HuH-7 (cell line): ENCODE results near the gene ATP2A1.
"Not testable (repeated sequence)": the region's sequence is repeated elsewhere in the genome, so short reads cannot be mapped to it uniquely, and the experiment has no call there.

Experiments used
- DNase-seq: peaks from one replicate; pipeline ENCODE4 v3.0.0; 2011; ENCODE audit warnings: low spot score

ATP2A1 gene

DNA sequence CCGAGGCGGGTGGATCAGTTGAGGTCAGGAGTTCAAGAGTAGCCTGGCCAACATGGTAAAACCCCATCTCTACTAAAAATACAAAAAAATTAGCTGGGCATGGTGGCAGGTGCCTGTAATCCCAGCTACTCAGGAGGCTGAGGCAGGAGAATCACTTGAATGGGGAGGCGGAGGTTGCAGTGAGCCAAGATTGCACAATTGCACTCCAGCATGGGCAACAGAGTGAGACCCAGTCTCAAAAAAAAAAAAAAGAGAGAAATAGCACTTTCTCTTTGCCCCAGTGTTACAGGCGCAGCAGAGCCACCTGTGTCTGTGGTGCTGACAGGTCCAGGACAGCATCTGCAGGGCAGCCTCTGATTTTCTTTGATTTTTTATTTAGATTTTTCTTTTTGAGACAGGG lies 3.3 kb downstream of the ATP2A1 start:
- not testable (repeated sequence) for DNase-seq

DNA sequence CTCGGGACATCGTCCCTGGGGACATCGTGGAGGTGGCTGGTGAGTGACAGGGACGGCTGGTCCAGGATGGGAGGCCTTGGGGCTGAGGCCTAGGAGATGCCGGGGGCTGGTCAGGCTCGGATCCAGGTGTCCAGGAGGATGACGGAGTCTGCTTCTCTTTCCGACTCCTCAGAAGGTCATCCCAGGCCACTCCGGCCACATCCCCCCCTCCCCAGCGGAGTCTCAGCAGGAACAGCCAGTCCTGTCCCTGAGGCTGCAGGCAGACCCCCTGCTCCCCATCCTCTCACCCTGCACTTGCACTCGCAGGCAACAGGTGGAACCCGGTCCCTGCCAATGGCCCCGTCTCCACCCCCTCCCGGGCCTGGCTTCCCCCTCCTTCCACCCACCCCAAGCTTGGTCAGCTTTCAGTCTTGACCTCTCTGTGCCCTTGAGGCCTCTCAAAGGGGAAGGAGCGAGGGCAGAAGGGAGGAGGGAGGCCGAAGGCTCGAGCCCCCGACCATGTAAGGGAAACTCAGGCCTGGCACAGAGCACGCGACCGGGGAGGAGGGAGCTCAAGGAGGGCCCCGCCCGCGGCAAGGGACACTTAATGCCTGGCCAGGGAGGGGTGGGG lies 4.4 kb downstream of the ATP2A1 start:
- DNase-seq, result no peak

DNA sequence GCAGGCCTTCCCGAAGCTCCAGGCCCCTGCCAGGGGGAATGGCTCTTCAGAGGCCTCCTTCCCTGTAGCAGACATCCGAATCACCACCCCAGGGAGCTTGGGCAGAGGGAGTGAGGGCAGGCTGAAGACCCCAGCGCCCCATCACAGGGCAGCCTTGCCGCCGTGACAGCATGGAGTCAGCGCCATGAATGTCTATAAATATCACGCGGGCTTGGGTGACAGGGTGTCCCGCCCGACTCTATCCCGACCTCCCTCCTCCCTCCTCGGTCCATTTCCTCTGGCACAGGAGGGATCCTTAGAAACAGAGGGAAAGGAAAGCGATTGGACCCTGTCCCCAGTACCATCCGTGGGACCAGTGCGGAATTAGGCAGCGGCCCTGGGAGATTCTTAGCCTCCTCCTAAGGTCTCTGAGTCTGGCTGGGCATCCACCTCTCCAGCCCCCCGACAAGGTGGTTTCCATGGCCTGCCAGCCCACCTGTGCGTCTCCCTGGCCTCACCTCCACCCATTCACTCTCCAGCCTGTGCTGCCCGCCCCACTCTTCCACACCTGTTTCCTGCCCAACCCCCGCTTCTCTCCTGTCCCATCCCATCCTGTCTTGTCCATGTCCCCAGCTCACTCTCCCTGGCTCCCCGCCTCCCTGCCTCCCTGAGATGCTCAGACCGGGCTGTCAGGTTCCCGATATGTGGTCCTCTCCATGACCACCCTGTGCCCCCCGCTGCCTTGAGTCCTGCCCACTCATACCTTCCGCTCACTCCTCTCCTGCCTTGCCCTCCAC lies 5.1 kb downstream of the ATP2A1 start:
- no peak for DNase-seq

DNA sequence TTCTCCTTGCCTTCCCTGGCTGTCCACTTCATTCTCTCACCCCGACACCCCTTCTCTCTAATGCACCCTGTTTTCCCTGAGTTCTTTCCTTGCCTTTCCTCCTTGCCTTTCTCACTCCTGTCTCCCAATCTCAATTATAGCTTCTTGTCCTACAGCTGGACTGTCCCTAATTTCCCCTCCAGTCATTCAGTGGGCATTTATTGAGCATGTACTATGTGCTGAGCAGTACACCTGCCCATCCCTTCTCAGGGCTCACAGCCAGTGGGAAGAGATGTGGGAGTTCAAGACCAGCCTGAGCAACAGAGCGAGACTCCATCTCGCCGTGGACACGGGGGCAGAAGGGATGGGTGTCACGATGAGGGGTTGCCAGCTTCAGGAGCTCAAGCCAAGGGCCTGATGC lies 5.8 kb downstream of the ATP2A1 start:
- DNase-seq, result no peak

DNA sequence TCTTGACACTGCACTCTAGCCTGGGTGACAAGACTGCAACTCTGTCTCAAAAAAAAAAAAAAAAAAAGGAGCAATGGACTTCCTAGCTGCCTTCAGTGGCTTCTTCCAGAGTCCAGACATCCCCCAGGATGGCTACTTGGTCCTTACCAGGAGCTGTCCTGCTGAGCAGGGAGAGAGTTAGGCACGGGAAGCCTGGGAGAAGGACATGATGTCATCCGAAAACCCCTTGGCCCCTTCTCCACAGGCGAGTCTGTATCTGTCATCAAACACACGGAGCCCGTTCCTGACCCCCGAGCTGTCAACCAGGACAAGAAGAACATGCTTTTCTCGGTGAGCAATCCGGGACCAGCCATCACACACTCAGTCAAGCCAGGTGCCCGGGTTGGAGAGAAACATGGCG lies 8.7 kb downstream of the ATP2A1 start:
- DNase-seq, result no peak

DNA sequence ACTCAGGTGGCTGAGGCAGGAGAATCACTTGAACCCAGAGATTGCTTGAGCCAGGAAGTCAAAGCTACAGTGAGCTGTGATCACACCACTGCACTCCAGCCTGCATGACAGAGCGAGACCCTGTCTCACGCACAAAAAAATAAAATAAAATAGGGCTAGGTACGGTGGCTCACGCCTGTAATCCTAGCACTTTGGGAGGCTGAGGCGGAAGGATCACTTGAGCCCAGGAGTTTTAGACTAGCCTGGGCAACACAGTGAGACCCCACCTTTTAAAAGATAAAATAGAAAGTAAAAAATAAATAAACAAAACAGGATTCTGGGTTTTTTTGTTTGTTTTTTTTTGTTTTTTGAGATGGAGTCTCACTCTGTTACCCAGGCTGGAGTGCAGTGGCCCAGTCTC lies 12.1 kb downstream of the ATP2A1 start:
- not testable (repeated sequence) for DNase-seq

DNA sequence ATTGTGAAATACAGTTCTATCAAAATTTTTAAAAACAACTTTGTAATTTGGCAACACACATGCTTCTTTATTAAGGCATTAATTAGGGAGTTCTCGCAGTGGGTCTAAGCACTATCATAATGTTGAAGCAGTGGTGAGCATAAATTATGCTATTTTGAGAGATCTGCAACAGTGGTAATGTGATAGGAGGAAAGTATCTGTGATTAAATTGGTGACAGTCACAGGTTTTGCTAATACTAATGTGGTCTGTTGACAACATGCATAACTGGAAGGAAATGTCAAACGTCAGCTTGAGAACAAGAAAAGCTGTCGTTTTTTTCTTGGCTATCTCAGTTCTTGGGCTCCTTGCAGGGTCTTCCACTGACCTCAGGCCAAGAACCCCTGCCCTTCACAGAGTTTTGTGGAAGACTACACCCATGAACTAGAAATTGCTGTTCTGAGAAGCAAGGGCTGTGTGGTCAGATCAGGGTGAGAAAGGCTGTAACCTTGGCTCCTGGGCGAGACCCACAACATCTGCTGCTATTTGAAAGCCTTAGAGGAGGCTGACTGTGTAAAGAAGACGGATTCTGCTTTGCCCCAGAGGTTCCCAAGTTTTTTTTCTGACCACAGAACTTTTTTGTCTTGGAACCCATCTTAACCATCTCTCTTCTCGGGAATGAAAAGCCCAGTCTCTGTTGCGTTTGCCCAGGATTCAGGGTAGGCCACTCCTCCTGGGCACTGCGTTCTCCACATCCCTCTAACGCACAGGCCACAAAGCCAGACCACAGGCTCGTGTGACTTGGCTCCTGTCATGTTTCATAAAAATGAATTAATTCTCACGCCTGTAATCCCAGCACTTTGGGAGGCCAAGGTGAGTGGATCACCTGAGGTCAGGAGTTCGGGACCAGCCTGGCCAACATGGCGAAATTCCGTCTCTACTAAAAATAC lies 13.9 kb downstream of the ATP2A1 start:
- no peak for DNase-seq

DNA sequence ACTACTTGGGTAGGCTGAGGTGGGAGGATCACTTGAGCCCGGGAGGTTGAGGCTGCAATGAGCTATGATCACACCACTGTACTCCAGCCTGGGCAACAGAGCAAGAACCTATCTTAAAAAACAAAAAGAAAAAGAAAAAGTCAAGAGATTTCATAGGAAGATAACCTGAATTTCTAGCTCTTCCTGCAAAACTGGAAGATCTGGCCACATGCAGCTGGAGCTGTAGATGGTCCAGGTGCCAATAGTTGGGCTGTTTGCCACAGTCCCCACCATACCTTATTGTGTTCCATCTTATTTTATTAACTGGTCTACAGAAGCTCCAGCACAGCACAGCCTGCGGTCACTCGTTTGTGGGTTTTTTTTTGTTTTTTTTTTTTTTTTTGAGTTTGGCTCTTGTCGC lies 15.0 kb downstream of the ATP2A1 start:
- no peak for DNase-seq

DNA sequence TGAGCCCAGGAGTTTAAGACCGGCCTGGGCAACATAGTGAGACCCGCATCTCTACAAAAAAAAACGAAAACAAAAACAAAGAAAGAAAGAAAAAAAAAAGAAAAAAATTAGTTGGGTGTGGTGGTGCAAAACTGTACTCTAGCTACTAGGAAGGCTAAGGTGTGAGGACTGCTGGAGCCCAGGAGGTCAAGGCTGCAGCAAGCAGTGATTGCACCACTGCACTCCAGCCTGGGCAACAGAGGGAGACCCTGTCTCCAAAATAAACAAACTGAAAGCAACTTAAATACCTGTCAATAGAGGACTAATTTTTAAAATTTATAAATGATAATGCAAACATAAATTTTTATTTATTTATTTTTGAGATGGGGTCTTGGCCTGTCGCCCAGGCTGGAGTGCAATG lies 17.3 kb downstream of the ATP2A1 start:
- no peak for DNase-seq

DNA sequence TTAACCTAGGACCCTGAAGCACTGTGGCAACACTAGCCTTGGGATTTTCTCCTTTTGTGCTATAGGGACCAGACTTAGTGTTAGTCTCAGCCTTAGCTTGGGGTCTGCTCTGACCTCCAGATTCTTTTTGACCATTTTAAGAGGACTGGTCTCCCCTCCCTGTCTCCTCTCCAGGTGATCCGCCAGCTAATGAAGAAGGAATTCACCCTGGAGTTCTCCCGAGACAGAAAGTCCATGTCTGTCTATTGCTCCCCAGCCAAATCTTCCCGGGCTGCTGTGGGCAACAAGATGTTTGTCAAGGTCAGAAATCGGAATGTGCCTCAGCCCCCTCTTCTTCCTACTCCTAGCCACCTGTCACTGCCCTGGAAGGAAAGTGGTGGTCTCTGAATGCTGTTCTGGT lies 19.5 kb downstream of the ATP2A1 start:
- DNase-seq, result no peak

DNA sequence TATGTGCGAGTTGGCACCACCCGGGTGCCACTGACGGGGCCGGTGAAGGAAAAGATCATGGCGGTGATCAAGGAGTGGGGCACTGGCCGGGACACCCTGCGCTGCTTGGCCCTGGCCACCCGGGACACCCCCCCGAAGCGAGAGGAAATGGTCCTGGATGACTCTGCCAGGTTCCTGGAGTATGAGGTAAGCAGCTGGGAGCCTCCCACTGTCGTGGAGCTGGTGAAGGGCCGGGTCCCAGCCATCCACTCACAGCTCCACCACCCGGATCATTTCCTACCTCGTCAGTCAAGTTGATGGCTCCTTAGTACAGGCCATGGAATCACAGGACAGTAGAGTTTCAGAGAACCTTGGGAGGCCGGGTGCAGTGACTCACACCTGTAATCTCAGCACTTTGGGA lies 20.0 kb downstream of the ATP2A1 start:
- DNase-seq, result no peak

DNA sequence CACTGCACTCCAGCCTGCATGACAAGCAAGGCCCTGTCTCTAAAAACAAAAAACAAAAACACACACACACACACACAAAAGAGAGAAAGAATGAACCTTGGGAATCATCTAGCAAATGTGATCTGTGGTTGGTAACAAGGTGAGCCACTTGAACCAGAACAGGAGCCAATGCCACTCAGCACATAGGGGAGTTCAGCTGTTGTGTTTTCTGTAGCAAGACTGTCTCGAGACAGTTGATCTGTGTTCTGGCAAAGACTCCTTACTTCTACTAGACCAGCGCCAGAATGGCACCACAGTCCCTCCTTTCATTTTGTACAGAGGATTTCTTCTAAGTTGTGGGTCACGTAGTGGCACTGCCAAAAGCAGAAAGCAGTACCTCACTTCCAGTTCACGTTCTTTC lies 20.7 kb downstream of the ATP2A1 start:
- DNase-seq, result no peak

DNA sequence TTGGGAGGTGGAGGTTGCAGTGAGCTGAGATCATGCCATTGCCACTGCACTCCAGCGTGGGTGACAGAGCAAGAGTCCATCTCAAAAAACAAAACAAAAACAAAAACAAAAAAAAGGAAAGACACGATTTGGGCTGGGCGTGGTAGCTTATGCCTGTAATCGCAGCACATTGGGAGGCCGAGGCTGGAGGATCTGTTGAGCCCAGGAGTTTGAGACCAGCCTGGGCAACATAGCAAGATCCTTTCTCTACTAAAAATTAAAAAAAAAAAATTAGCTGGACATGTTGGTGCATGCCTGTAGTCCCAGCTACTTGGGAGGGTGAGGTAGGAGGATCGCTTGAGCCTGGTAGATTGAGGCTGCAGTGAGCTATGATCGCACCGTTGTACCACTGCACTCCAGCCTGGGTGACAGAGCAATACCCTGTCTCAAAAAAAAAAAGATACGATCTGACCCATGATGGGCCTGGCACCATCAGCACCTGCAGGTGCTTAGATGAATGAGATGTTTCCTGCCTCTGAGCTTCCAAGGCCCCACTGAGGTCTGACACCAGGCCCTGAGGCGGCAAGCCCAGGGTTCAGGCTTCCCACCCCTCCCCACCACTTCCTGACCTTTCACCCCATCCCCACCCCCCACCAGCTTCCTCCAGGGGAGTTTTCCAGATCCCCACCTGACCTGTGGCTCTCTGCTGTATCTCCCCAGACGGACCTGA lies 21.7 kb downstream of the ATP2A1 start:
- no peak for DNase-seq

DNA sequence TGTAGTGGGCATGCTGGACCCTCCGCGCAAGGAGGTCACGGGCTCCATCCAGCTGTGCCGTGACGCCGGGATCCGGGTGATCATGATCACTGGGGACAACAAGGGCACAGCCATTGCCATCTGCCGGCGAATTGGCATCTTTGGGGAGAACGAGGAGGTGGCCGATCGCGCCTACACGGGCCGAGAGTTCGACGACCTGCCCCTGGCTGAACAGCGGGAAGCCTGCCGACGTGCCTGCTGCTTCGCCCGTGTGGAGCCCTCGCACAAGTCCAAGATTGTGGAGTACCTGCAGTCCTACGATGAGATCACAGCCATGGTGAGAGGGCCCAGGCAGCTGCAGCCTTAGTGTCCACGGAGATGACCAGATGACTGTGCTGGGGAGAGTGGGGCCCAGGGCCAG lies 22.3 kb downstream of the ATP2A1 start:
- DNase-seq, result no peak

DNA sequence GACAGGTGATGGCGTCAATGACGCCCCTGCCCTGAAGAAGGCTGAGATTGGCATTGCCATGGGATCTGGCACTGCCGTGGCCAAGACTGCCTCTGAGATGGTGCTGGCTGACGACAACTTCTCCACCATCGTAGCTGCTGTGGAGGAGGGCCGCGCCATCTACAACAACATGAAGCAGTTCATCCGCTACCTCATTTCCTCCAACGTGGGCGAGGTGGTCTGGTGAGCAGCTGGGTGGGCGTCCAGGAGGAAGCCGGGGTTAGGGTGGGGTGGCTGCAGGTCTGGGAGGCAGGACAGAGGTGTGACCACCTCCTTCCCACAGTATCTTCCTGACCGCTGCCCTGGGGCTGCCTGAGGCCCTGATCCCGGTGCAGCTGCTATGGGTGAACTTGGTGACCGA lies 23.6 kb downstream of the ATP2A1 start:
- no peak for DNase-seq

DNA sequence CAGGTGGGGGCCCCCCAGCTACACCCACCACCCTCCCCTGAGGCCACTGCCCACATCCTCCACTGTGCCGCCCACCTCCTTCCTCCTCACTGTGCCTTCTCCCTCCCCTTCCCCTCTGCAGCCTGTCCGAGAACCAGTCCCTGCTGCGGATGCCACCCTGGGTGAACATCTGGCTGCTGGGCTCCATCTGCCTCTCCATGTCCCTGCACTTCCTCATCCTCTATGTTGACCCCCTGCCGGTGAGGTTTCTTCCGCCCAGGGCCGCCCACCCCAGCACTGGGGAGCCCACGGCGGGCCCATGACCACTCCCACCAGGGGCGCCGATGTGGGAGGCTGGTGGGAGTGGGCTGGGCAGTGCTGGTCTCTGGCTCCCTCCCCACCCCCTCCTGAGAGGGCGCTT lies 24.6 kb downstream of the ATP2A1 start:
- DNase-seq, result no peak

DNA sequence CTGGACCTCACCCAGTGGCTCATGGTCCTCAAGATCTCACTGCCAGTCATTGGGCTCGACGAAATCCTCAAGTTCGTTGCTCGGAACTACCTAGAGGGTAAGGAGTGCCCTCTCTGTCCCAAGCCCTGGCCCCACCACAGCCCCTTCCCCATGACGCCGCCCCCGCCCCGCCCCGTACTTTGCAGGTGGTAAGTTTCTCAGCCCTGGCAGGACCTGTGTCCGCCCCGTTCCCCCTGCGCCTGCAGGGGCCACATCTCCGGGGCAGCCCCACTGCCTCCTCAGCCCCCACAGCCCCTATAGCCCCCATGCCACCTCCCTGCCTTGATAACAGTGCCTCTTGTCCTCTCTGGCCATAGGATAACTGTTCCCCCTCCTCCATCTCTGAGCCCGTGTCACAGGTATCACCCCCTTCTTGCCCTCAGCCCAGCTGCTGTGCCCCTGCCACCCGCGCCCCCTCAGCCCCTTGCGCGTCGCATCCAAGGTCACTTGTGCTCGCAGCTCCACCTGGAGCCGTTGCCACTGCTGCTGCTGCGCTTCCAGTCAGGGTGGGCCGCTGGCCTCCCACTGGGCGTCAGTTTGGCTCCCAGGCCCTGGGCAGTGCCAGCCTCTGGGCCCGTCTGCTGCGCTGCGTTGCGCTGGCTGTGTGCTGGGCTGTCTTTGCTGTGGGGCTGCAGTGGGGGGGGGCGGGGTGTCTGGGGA lies 25.2 kb downstream of the ATP2A1 start:
- no peak for DNase-seq

DNA sequence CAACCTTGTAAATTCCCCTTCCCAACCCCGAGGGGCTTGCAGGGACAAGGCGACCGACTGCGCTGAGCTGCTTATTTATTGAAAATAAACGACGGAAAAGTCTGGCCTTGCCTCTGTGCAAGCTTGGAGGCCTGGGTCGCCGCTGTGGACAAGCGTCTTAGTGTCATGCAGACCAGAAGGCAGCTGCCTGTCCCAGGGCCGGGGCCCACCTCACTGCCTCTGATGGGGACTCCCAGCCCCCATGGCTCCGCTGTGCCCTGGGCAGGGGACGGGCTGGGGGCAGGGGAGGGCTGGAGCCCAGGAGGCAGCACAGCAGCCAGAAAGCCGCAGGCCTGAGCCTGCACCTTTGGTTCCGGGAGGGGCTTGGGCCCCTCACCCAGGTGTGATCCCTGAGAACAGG lies 26.1 kb downstream of the ATP2A1 start:
- DNase-seq, result no peak

DNA sequence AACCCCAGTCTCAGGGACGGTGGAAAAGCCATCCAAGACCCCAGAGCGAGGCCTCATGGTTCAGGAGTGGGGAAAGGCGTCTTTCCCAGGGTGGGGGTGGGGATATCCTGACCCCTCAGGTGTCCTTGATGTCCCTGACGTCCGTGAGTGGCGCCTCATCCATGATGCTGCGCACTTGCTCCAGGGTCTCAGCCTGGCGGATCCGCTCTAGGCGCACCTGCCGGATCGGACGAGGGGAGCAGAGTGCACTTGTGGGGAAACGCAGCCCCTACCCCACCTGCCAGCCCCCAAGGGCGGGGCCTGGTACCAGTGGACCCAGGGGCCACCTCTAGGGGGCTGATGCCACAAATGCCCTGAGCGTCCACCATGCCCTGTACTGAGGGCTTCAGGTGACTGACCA lies 26.5 kb downstream of the ATP2A1 start:
- DNase-seq, result no peak

DNA sequence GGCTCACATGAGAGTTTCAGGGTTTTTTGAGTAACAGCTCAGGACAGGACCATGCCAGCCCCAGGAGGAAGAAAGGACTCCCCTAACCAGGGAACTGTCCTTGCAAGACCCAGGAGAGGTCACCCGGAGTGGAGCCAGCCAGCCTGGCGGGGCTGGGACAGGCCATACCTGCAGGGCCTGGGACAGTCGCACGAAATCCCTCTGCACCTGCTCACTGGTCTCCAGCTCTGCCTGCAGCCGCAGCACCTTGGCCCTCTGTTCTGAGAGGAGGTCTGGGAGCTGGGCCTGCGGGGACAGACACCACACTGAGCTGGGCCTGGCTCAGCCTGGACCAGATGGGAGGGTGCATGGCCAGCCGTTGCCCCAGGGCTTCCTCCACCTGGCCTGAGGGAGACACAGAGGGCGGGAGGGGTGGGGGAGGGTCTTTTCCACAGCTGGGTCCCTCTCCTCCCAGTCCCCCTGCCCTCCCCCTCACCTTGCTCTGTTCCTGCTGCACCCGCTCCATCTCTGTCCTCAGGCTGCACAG lies 27.0 kb downstream of the ATP2A1 start:
- no peak for DNase-seq

DNA sequence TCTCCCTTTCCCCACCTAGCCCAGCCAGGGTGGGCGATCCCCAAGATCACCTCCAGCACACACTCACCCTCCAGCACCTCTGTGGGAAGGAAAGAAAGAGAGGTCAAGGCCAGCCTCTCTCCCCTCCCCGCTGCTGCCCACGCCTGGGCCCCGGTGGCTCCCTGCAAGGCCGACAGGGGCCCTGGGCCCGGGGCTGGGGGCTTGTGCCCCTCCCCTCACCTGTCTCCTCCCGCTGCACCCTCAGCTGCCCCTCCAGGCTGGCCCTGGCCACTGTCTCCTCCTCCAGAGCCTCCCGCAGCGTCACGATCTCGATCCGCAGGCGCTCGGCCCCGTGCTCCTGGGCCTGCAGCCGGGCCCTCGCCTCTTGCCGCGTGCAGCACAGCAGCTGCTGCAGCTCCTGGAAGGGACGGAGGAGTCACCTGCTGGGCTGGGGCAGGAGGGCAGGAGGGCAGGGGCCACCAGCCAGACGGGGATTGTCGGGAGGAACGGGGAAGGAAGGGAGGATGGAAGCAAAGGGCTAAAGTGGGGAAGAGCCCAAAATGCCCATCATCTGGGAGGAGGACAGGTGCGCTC lies 27.6 kb downstream of the ATP2A1 start:
- no peak for DNase-seq
